ENCODE measurements around the gene ZNRF2. TPM values are rescaled to one million over a fixed set of nuclear protein-coding genes. Genes with fewer than 3 reads are reported as not detected.

ZNRF2 gene
- total RNA-seq, 1 experiment from 2014 or later: 24.7 TPM

DNA sequence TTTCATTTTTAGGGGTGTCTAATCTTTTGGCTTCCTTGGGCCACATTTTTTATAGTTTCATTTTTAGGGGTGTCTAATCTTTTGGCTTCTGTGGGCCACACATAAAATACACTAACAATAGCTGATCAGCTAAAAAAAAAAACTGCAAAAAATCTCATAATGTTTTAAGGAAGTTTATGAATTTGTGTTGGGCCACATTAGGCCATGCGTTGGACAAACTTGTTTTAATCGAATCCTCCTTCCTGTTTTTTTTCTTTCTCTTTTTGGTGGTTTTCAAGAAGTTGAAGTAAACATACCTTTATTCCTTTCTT is 37.4 kb downstream of the ZNRF2 start:
- H3K9me2 ChIP-seq (ENCODE audit: insufficient read depth): no peaks in the 10 kb centered on the region
- H4K20me1 ChIP-seq (ENCODE audit: insufficient read depth): no peaks in the 10 kb centered on the region
- no peaks in the 10 kb centered on the region; the same call in 1 of the 2 replicates for H3F3A ChIP-seq (ENCODE audit: insufficient read depth, low read depth)
- CTCF ChIA-PET: interaction anchor here (0.7 kb wide), 2 partner anchors 20 to 242 kb away, joined by 3 to 5 read pairs; no protein-coding TSS in a partner anchor
- POLR2A ChIA-PET (ENCODE audit: unreplicated experiment): interaction anchor here (0.6 kb wide), 1 partner anchor 34 kb away, joined by 4 read pairs; no protein-coding TSS in a partner anchor
- peaks cover 54% of the 10 kb centered on the region for H3K79me2 ChIP-seq (ENCODE audit: low read depth)
- no peak overlapping the region for H3K4me2 ChIP-seq
- H3K36me3 ChIP-seq (ENCODE audit: low read depth): no peaks in the 10 kb centered on the region
- no peak overlapping the region for H3K4me3 ChIP-seq
- H3K4me1 ChIP-seq (replicated peaks; ENCODE audit: insufficient read depth): peaks cover 31% of the 10 kb centered on the region
- no peak overlapping the region; the same call in 1 of the 2 replicates for H3K27ac ChIP-seq
- TF ChIP-seq EZH2 (IDR thresholded peaks at IDR 0.05; ENCODE audit: low read depth): no peak
- TF ChIP-seq, protein P1, sequence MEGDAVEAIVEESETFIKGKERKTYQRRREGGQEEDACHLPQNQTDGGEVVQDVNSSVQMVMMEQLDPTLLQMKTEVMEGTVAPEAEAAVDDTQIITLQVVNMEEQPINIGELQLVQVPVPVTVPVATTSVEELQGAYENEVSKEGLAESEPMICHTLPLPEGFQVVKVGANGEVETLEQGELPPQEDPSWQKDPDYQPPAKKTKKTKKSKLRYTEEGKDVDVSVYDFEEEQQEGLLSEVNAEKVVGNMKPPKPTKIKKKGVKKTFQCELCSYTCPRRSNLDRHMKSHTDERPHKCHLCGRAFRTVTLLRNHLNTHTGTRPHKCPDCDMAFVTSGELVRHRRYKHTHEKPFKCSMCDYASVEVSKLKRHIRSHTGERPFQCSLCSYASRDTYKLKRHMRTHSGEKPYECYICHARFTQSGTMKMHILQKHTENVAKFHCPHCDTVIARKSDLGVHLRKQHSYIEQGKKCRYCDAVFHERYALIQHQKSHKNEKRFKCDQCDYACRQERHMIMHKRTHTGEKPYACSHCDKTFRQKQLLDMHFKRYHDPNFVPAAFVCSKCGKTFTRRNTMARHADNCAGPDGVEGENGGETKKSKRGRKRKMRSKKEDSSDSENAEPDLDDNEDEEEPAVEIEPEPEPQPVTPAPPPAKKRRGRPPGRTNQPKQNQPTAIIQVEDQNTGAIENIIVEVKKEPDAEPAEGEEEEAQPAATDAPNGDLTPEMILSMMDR (conservative IDR thresholded peaks at IDR 0.05): no peak
- no TSS peak for BruUV-seq (replicated peaks)
- H2AFZ ChIP-seq: no peak overlapping the region
- no peaks in the 10 kb centered on the region for H3K27me3 ChIP-seq (ENCODE audit: insufficient read depth, low read depth)
- H3K9me3 ChIP-seq (ENCODE audit: insufficient read depth, low read depth): no peaks in the 10 kb centered on the region
- intact Hi-C loops (cut with micrococcal nuclease; ENCODE audit: unreplicated experiment): no loop called here
- DNase-seq: no peak

DNA sequence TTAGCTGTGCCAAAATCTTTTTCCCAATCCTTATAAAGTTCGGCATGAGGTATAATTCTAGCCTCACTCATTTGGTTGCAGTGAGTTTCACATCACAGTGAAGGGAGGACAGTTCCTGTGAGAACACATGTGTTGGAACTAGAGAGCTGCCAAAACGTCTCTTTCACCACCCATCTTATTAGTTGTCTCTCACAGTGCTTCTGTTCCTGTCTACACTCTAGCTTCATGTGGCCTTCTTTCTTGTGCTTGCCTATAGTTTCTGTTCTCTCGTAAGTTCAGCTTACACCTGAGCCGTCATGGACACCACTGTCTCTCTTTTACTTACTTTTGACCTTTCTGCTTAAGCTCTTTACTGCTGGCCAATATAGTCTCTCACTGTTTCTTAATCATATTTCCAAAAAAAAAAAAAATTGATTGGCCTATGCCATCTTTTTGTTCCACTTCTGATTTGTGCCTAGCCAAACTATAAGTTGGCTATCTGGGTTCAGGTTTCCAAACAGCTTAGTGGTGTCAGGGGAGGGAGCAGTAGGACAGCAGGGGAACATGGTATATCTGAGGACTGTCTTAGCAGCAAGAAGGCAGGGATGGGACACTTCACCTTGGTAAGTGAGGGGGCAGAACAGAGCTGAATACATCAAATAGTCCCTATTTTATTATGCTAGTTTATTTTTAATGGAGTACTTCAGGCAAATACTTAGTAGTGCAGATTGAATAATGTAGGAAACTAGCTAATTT is 38.0 kb downstream of the ZNRF2 start:
- Histone ChIP-seq H3K27me3 (ENCODE audit: insufficient read depth, low read depth) (no peaks in the 10 kb centered on the region), H3F3A (ENCODE audit: insufficient read depth, low read depth) (no peaks in the 10 kb centered on the region; the same call in 1 of the 2 replicates), H3K27ac (peak overlapping the region; percentile 36), H4K20me1 (ENCODE audit: insufficient read depth) (no peaks in the 10 kb centered on the region), H3K9me3 (ENCODE audit: insufficient read depth, low read depth) (no peaks in the 10 kb centered on the region), H3K36me3 (ENCODE audit: low read depth) (no peaks in the 10 kb centered on the region), H3K79me2 (ENCODE audit: low read depth) (peaks cover 49% of the 10 kb centered on the region), H3K4me2 (peak overlapping the region; percentile 35), H3K9me2 (ENCODE audit: insufficient read depth) (no peaks in the 10 kb centered on the region), H3K4me3 (no peak overlapping the region), H3K4me1 (replicated peaks; ENCODE audit: insufficient read depth) (peaks cover 31% of the 10 kb centered on the region), H2AFZ (no peak overlapping the region)
- no peak for DNase-seq
- intact Hi-C loops (cut with micrococcal nuclease; ENCODE audit: unreplicated experiment): no loop called here
- BruUV-seq (replicated peaks): no TSS peak
- ChIA-PET POLR2A (ENCODE audit: unreplicated experiment) (interaction anchor here (0.6 kb wide), 1 partner anchor 33 kb away, joined by 4 read pairs; no protein-coding TSS in a partner anchor), CTCF (interaction anchor here (0.7 kb wide), 2 partner anchors 21 to 242 kb away, joined by 3 to 5 read pairs; no protein-coding TSS in a partner anchor)
- no peak for TF ChIP-seq EZH2 (IDR thresholded peaks at IDR 0.05; ENCODE audit: low read depth)
- TF ChIP-seq, protein P1 (conservative IDR thresholded peaks at IDR 0.05): no peak

DNA sequence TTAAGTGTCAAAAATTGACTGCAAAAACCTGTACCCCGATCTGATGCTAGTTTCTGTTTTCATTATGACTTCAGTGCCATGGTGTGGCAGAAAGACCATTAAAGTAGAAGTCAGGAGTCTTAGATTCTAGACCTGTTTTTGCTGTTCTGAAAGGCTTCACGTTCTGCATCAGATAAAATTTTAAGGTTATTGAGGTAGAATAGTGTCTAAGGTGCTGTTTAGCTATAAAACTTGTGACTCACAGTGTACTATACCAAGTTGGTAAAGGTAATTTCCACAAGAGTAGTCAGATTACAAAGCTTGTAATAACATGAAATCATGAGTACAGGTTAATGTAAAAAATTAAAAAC is 38.6 kb downstream of the ZNRF2 start:
- H3K27ac ChIP-seq: peak overlapping the region; percentile 36
- no TSS peak for BruUV-seq (replicated peaks)
- DNase-seq: peak in 1 of 2 experiments; percentile 67
- H3K4me1 ChIP-seq (replicated peaks; ENCODE audit: insufficient read depth): peaks cover 29% of the 10 kb centered on the region
- H3K4me2 ChIP-seq: peak overlapping the region; percentile 35
- no peaks in the 10 kb centered on the region for H3K9me3 ChIP-seq (ENCODE audit: insufficient read depth, low read depth)
- intact Hi-C loops (cut with micrococcal nuclease; ENCODE audit: unreplicated experiment): no loop called here
- H3K4me3 ChIP-seq: no peak overlapping the region
- H3K9me2 ChIP-seq (ENCODE audit: insufficient read depth): no peaks in the 10 kb centered on the region
- H3K36me3 ChIP-seq (ENCODE audit: low read depth): no peaks in the 10 kb centered on the region
- no peaks in the 10 kb centered on the region for H3K27me3 ChIP-seq (ENCODE audit: insufficient read depth, low read depth)
- ChIA-PET CTCF (interaction anchor here (0.6 kb wide), 1 partner anchor 13 kb away, joined by 3 read pairs; no protein-coding TSS in a partner anchor), POLR2A (ENCODE audit: unreplicated experiment) (no interaction called here)
- TF ChIP-seq EZH2 (IDR thresholded peaks at IDR 0.05; ENCODE audit: low read depth): no peak
- TF ChIP-seq, protein P1 (conservative IDR thresholded peaks at IDR 0.05): no peak
- H3K79me2 ChIP-seq (ENCODE audit: low read depth): peaks cover 46% of the 10 kb centered on the region
- H3F3A ChIP-seq (ENCODE audit: insufficient read depth, low read depth): no peaks in the 10 kb centered on the region; the same call in 1 of the 2 replicates
- no peaks in the 10 kb centered on the region for H4K20me1 ChIP-seq (ENCODE audit: insufficient read depth)
- H2AFZ ChIP-seq: no peak overlapping the region

Measured in PC-9 (cell line).